Epithelial cell of esophagus (primary cell): ENCODE results near the gene PRKCB.

Experiments used
- DNase-seq: peaks from one replicate; pipeline ENCODE4 v3.0.0; 2010; ENCODE audit warnings: low read depth
- H3K4me3 ChIP-seq: 2 replicates; pipeline ENCODE4 v1.5.1; 2011; ENCODE audit warnings: mild to moderate bottlenecking, low read length, control low read depth
- TF ChIP-seq, protein P1 (sequence below): IDR thresholded peaks from 2 replicates; pipeline ENCODE4 v1.5.1; 2011; ENCODE audit warnings: low read depth, mild to moderate bottlenecking, low read length, control low read depth, inconsistent platforms; ENCODE audit not compliant: insufficient read depth; ENCODE audit errors: missing control alignments

Gene PRKCB

DNA sequence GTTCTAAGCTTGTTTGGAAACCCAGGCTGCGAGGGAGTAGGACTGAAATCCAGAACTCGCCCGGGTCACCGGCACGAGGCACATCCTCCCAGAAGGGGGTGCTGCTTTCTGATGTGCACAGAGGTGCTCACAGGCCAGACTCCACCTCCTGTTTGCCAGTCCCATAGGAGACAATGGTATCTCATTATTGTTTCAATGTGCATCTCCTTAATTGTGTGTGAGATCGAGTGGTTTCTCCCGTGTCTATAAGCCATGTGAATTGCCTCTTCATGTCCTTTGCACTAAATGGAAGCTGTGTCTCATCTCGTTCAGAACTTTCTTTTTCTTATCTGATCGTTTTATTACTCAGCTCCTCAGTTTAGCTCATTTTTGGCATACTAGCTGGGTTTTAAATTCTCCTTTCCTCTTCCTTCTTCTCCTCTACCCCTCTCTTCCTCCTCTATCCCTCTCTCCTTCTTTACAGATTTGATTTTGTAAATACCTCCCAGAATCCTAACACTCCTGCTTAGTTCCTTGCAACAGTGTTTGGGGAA lies 32.1 kb upstream of the PRKCB start:
- DNase-seq, result peak; percentile 55
- TF ChIP-seq, protein P1, sequence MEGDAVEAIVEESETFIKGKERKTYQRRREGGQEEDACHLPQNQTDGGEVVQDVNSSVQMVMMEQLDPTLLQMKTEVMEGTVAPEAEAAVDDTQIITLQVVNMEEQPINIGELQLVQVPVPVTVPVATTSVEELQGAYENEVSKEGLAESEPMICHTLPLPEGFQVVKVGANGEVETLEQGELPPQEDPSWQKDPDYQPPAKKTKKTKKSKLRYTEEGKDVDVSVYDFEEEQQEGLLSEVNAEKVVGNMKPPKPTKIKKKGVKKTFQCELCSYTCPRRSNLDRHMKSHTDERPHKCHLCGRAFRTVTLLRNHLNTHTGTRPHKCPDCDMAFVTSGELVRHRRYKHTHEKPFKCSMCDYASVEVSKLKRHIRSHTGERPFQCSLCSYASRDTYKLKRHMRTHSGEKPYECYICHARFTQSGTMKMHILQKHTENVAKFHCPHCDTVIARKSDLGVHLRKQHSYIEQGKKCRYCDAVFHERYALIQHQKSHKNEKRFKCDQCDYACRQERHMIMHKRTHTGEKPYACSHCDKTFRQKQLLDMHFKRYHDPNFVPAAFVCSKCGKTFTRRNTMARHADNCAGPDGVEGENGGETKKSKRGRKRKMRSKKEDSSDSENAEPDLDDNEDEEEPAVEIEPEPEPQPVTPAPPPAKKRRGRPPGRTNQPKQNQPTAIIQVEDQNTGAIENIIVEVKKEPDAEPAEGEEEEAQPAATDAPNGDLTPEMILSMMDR, result peak; percentile 60
- H3K4me3 ChIP-seq, result no peak overlapping the region

DNA sequence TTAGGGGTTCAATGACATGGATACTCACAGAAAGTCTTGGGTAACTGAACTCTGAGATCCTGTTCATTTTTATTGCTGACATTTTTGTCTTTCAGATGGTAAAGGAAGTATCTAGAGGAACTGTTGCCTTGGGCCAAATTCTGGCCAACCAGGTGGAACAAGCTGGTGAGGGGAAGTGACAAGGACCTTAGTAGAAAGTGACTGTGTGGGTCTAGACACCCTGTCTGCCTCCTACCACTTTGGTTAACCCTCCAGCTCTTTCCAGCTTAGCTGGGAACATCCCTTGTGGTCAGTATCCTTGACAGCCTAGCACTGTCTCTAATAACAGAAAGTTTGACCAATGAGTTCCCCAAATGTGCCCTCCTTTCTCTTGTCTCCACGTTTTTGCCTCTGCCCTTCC lies 28.8 kb upstream of the PRKCB start:
- no peak for DNase-seq
- TF ChIP-seq, protein P1, result no peak

DNA sequence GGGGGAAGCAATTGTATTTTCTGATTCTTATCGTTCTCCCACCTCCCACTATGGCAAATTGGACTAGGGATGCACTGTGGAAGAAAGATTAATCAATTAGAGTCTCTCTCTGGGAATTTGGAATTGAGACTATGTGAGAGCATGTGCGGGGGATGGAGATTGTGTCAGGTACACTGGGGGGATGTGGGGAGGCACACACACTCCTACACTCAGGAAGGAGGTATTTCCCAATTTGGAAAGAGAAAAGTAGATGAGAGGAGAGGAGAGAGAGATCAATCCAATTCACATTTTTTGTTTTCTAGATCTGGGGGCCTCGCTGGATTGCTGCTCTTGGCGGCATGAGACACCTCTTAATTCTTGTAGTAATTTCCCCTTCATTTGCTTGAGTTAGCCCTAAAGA lies 14.3 kb upstream of the PRKCB start:
- DNase-seq, result no peak
- no peak overlapping the region for H3K4me3 ChIP-seq
- TF ChIP-seq, protein P1, result no peak

More for the DNA sequence above, 28.8 kb upstream of the PRKCB start:
- no peak overlapping the region for H3K4me3 ChIP-seq

- no peak overlapping the region for H3K4me3 ChIP-seq
- TF ChIP-seq, protein P1, result no peak
- no peak for DNase-seq
Observed at GRCh38 chr16:23821875-23822688, 13.7 kb upstream of the PRKCB start.

- no peak overlapping the region for H3K4me3 ChIP-seq
- TF ChIP-seq, protein P1, result no peak
- DNase-seq, result no peak
Observed at GRCh38 chr16:23823475-23824384, 12.1 kb upstream of the PRKCB start.

DNA sequence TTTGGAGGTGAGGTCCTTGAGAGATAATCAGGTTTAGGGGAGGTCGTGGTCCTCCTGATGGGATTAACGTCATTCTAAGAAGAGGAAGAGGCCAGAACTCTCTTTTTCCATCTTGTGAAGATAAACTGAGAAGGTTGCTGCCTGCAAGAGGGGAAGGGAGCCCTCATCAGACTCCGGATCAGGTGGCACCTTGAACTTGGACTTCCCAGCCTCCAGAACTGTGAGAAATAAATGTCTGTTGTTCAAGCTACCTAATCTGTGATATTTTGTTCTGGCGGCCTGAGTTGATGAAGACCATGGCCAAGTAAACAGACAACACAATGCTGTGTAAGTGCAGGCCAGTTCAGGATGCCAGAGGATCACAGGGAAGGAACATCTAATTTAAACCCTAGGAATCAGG lies 10.9 kb upstream of the PRKCB start:
- H3K4me3 ChIP-seq, result no peak overlapping the region
- TF ChIP-seq, protein P1, result no peak
- no peak for DNase-seq
